Pancreas (tissue), 10 donors: Measurements from ENCODE around the gene FBXO45. TPM values are rescaled to one million over a fixed set of nuclear protein-coding genes. Genes with fewer than 3 reads are reported as not detected.

Experiments used
- ATAC-seq, 4 donors: fragments of 200-7000 bp; cut with Tn5 transposase; one replicate each; pipeline versions ENCODE4 v1.8.0 to v1.9.1; 2020; ENCODE audit warnings: mild to moderate bottlenecking in 4 of 4, moderate library complexity in 4 of 4
- DNase-seq, 6 donors: peaks; one replicate each; pipeline ENCODE4 v3.0.0-alpha.2; 2020
- FAIRE-seq: peaks from 2 replicates; lab custom pipeline; 2012; peaks lifted over from hg19 to GRCh38; lab: Jason Lieb, UNC
- H3K27ac ChIP-seq, 4 donors: fragments of 200-600 bp; sonication (generic); 1 replicate in 3 of 4; 2 replicates in 1 of 4; pipeline versions ENCODE4 v1.5.0 to v1.8.0; 2020
- H3K27me3 ChIP-seq, 4 donors: fragments of 200-600 bp; one replicate each; pipeline ENCODE4 v1.8.0; 2021
- H3K36me3 ChIP-seq, 3 donors: fragments of 200-600 bp; sonication (generic) in 1 of 3; one replicate each; pipeline versions ENCODE4 v1.5.0 to v1.8.0; 2020 to 2021
- H3K4me1 ChIP-seq, 3 donors: fragments of 200-600 bp; one replicate each; pipeline ENCODE4 v1.8.0; 2021
- H3K4me3 ChIP-seq, 4 donors: fragments of 200-600 bp; sonication (generic) in 2 of 4; one replicate each; pipeline versions ENCODE4 v1.5.0 to v1.8.0; 2020 to 2021
- H3K9me3 ChIP-seq, 4 donors: fragments of 200-600 bp; one replicate each; pipeline ENCODE4 v1.8.0; 2021
- WGBS, 2 donors: extraction: QIAGEN DNeasy Blood & Tissue Kit; methylation state at CpG; one replicate each; pipeline ENCODE4 v1.1.7; 2013; 5-methylcytosine and 5-hydroxymethylcytosine counted together
- intact Hi-C, 3 donors: fragments of 100-400 bp; cut with DNase I; formaldehyde crosslinking; loops; one replicate each; pipeline versions ENCODE4 v1.11.1 to v1.14.2; 2022
- polyA plus RNA-seq, 2 donors: library from polyadenylated mRNA; stranded (reverse); fragments of 200-250 nt; gene quantifications; one replicate each; pipeline ENCODE4 v1.2.3, GENCODE V29; 2013
- total RNA-seq, 6 donors: library from RNA; stranded (reverse); fragmentation: NEBNext Ultra II Directional in 4 of 6; extraction: Animal tissue kit (Norgen Biotek cat#: 25700) in 4 of 6; gene quantifications; one replicate each; pipeline versions ENCODE4 v1.2.1 to v1.2.4, GENCODE V29; 2021 to 2023
- TF ChIP-seq, protein P1 (sequence below), 4 donors: fragments of 200-600 bp; sonication (generic) in 3 of 4; IDR thresholded peaks; one replicate each; pipeline versions ENCODE4 v1.5.0 to v1.8.0; 2021; ENCODE audit warnings: antibody characterized with exemption in 4 of 4
- donor health status: healthy with polysubstance abuse.
- donor health status: DM: no; HTN: no; CAD: no; lungs with moderate emphysema.
- donor health status: DM: no; HTN: no; CAD: no.
- donor health status: control.
- donor health status: control.
- donor health status: Bipolar disorder and iron deficiency.
- donor health status: DM: yes; HTN: yes; CAD: no.
- donor health status: DM: no; HTN: no; CAD: no.
- donor health status: DM: no; HTN: no; CAD: no.
- donor health status: DM: yes; HTN: yes; CAD: no.

The FBXO45 gene
- total and polyA plus RNA-seq, 8 donors: 1.2 to 5.0 (median 3.0) TPM

DNA sequence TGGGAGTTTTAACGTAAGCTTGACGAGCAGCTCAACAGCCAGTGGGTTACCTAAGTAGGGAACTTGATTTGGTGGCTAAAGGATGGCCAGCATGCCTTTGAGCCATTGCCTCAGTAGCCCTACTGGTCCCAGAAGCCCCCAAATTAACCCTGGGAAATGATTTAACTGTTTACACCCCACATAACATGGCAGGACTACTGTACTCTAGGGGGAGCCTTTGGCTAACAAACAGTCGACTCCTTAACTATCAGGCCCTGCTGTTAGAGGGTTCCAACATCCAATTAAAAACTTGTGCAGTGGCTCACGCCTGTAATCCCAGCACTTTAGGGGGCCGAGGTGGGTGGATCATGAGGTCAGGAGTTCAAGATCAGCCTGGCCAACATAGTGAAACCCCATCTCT lies 43.9 kb upstream of the FBXO45 start:
- DNase-seq: no peak
- no peak overlapping the region for H3K4me3 ChIP-seq
- H3K27ac ChIP-seq: no peak overlapping the region
- no peaks in the 10 kb centered on the region for H3K36me3 ChIP-seq
- no peaks in the 10 kb centered on the region for H3K27me3 ChIP-seq
- no peaks in the 10 kb centered on the region for H3K9me3 ChIP-seq
- H3K4me1 ChIP-seq: no peaks in the 10 kb centered on the region
- no peak for FAIRE-seq
- WGBS, 2 donors: 51 to 57% methylated on average over 5 of the region's 5 CpGs
- intact Hi-C loops: no loop called here
- ATAC-seq: no peak
- TF ChIP-seq, protein P1, sequence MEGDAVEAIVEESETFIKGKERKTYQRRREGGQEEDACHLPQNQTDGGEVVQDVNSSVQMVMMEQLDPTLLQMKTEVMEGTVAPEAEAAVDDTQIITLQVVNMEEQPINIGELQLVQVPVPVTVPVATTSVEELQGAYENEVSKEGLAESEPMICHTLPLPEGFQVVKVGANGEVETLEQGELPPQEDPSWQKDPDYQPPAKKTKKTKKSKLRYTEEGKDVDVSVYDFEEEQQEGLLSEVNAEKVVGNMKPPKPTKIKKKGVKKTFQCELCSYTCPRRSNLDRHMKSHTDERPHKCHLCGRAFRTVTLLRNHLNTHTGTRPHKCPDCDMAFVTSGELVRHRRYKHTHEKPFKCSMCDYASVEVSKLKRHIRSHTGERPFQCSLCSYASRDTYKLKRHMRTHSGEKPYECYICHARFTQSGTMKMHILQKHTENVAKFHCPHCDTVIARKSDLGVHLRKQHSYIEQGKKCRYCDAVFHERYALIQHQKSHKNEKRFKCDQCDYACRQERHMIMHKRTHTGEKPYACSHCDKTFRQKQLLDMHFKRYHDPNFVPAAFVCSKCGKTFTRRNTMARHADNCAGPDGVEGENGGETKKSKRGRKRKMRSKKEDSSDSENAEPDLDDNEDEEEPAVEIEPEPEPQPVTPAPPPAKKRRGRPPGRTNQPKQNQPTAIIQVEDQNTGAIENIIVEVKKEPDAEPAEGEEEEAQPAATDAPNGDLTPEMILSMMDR (IDR thresholded peaks at IDR 0.05): no peak

- no peak overlapping the region for H3K27ac ChIP-seq
- H3K4me3 ChIP-seq: no peak overlapping the region
Observed at GRCh38 chr3:196525141-196525540, 43.3 kb upstream of the FBXO45 start.

GRCh38 chr3:196528639-196529233 lies 39.7 kb upstream of the FBXO45 start:
- intact Hi-C loops: no loop called here
- TF ChIP-seq, protein P1 (IDR thresholded peaks at IDR 0.05): peak; percentile 36 to 81 (median 53)
- peak overlapping the region in 3 of 4 donors; percentile 12 to 39 (median 35) for H3K4me3 ChIP-seq
- DNase-seq: peak; percentile 17 to 85 (median 57)
- ATAC-seq: peak; percentile 90 to 100 (median 96)
- peak overlapping the region in 1 of 4 donors; percentile 39 for H3K27ac ChIP-seq
- FAIRE-seq: no peak
- 6 to 7% methylated on average over 51 to 52 of the region's 52 CpGs for WGBS, 2 donors
- H3K36me3 ChIP-seq: no peaks in the 10 kb centered on the region
- H3K27me3 ChIP-seq: peaks cover 0 to 4% (median 0%) of the 10 kb centered on the region in 4 donors
- no peaks in the 10 kb centered on the region for H3K9me3 ChIP-seq
- H3K4me1 ChIP-seq: no peaks in the 10 kb centered on the region

More at GRCh38 chr3:196525141-196525540, 43.3 kb upstream of the FBXO45 start:
- Histone ChIP-seq H3K4me1 (no peaks in the 10 kb centered on the region), H3K27me3 (no peaks in the 10 kb centered on the region), H3K9me3 (no peaks in the 10 kb centered on the region), H3K36me3 (no peaks in the 10 kb centered on the region)
- TF ChIP-seq, protein P1 (IDR thresholded peaks at IDR 0.05): no peak
- intact Hi-C loops: no loop called here
- no peak for FAIRE-seq
- 67 to 82% methylated on average over 4 of the region's 4 CpGs for WGBS, 2 donors
- no peak for ATAC-seq
- DNase-seq: no peak

- ATAC-seq (no peak), DNase-seq (no peak), FAIRE-seq (no peak)
- no peak overlapping the region for H3K27ac ChIP-seq
- no peaks in the 10 kb centered on the region for H3K4me1 ChIP-seq
- no peak overlapping the region for H3K4me3 ChIP-seq
- no peaks in the 10 kb centered on the region for H3K9me3 ChIP-seq
- TF ChIP-seq, protein P1 (IDR thresholded peaks at IDR 0.05): no peak
- intact Hi-C loops: no loop called here
- 76 to 93% methylated on average over 4 of the region's 4 CpGs for WGBS, 2 donors
- peaks cover 0 to 4% (median 0%) of the 10 kb centered on the region in 4 donors for H3K27me3 ChIP-seq
- H3K36me3 ChIP-seq: no peaks in the 10 kb centered on the region
Observed at GRCh38 chr3:196531418-196531817, 37.0 kb upstream of the FBXO45 start.

DNA sequence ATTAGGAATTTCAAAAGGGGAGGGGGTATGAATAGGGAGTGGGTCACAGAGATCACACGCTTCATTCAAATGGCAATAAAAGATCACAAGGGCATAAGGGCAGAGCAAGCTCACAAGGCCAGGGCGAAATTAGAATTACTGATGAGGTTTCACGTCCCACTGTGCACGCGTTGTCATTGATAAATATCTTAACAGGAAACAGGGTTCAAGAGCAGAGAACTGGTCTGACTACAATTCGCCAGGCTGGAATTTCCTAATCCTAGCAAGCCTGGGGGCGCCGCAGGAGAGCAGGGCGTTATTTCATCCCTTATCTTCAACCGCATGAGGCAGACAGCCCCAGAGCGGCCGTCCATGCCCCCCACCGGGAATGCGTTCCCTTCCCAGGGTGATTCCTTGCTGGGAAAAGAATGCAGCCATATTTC lies 35.2 kb upstream of the FBXO45 start:
- no peak for DNase-seq
- no peak overlapping the region for H3K4me3 ChIP-seq
- H3K4me1 ChIP-seq: no peaks in the 10 kb centered on the region
- H3K9me3 ChIP-seq: no peaks in the 10 kb centered on the region
- WGBS, 2 donors: 31 to 33% methylated on average over 14 of the region's 14 CpGs
- peaks cover 0 to 4% (median 0%) of the 10 kb centered on the region in 4 donors for H3K27me3 ChIP-seq
- no peak for FAIRE-seq
- H3K27ac ChIP-seq: no peak overlapping the region
- intact Hi-C loops: no loop called here
- no peaks in the 10 kb centered on the region for H3K36me3 ChIP-seq
- TF ChIP-seq, protein P1 (IDR thresholded peaks at IDR 0.05): no peak
- no peak for ATAC-seq
